Prostate gland (tissue), 2 donors: Measurements from ENCODE around the gene DPY30. TPM values are rescaled to one million over a fixed set of nuclear protein-coding genes. Genes with fewer than 3 reads are reported as not detected.

Experiments
- DNase-seq: peaks from one replicate; pipeline ENCODE4 v3.0.0-alpha.2; 2019; ENCODE audit warnings: low spot score
- H3K27ac ChIP-seq, 2 donors: fragments of 200-600 bp; sonication (generic); 2 replicates each; pipeline ENCODE4 v1.5.1; 2017 to 2019
- H3K27me3 ChIP-seq: fragments of 200-600 bp; sonication (generic); replicated peaks from 2 replicates; pipeline ENCODE4 v1.5.1; 2019; ENCODE audit not compliant: insufficient read depth
- H3K36me3 ChIP-seq, 2 donors: fragments of 200-600 bp; sonication (generic); 1 replicate in 1 of 2; 2 replicates in 1 of 2; pipeline versions ENCODE4 v1.5.1 to v1.8.1; 2017 to 2019
- H3K4me1 ChIP-seq: fragments of 200-600 bp; sonication (generic); replicated peaks from 2 replicates; pipeline ENCODE4 v1.5.1; 2019
- H3K4me3 ChIP-seq, 2 donors: fragments of 200-600 bp; sonication (generic); 2 replicates each; pipeline ENCODE4 v1.5.1; 2017 to 2019
- H3K9me3 ChIP-seq: fragments of 200-600 bp; sonication (generic); 2 replicates; pipeline ENCODE4 v1.5.1; 2017
- CTCF ChIP-seq, 4 experiments: fragments of 200-600 bp in 2 of 4; fragments of 450-650 bp in 2 of 4; sonication (generic) in 2 of 4; IDR thresholded peaks; 1 replicate in 3 of 4; 2 replicates in 1 of 4; pipeline ENCODE4 v1.5.1; 2016 to 2019; ENCODE audit warnings: antibody characterized with exemption in 4 of 4, mild to moderate bottlenecking in 2 of 4, moderate library complexity in 2 of 4
- POLR2A ChIP-seq: fragments of 450-650 bp; IDR thresholded peaks from one replicate; pipeline ENCODE4 v1.6.1; 2016; ENCODE audit warnings: antibody characterized with exemption, mild to moderate bottlenecking
- POLR2AphosphoS5 ChIP-seq: sonication (generic); formaldehyde crosslinking; IDR thresholded peaks from one replicate; pipeline ENCODE4 v1.6.1; 2017; ENCODE audit warnings: antibody characterized with exemption
- WGBS: methylation state at CpG from one replicate; pipeline ENCODE4 v1.1.5; 2018; 5-methylcytosine and 5-hydroxymethylcytosine counted together
- intact Hi-C: fragments of 100-400 bp; cut with DNase I; formaldehyde crosslinking; loops from one replicate; pipeline ENCODE4 v1.14.2; 2022
- total RNA-seq, 2 donors: library from RNA; depleted of rRNA; stranded (reverse); fragments of >200 nt; gene quantifications; one replicate each; pipeline ENCODE4 v1.1.0, GENCODE V29; 2016

DPY30 gene
- total RNA-seq, 2 donors from 2014 or later: 36.5 to 93.3 TPM

- no peak for TF ChIP-seq POLR2AphosphoS5
- H3K36me3 ChIP-seq: no peaks in the 10 kb centered on the region
- H3K27ac ChIP-seq: peak overlapping the region; percentile 80 to 85
- no peaks in the 10 kb centered on the region for H3K9me3 ChIP-seq
- peaks cover 8% of the 10 kb centered on the region for H3K4me1 ChIP-seq
- intact Hi-C loops: loop anchor here (1.0 kb wide), 1 partner anchor 54 kb away; the partner anchor contains the start of gene SPAST
- 0% methylated on average over 10 of the region's 10 CpGs for WGBS
- H3K4me3 ChIP-seq: peak overlapping the region; percentile 66 to 83
- no peaks in the 10 kb centered on the region for H3K27me3 ChIP-seq
- peak; percentile 15 for DNase-seq
These were observed 30.6 kb downstream of the DPY30 start for GRCh38 chr2:32008805-32009515.

GRCh38 chr2:32007121-32007391 is 32.5 kb downstream of the DPY30 start:
- no peak for DNase-seq
- TF ChIP-seq POLR2AphosphoS5: no peak

GRCh38 chr2:32005371-32005976 is 34.1 kb downstream of the DPY30 start:
- 100% methylated on average over 2 of the region's 2 CpGs for WGBS
- no peaks in the 10 kb centered on the region for H3K9me3 ChIP-seq
- H3K27me3 ChIP-seq: no peaks in the 10 kb centered on the region
- no peak for DNase-seq
- H3K4me3 ChIP-seq: no peak overlapping the region
- no peaks in the 10 kb centered on the region for H3K36me3 ChIP-seq
- peaks cover 8% of the 10 kb centered on the region for H3K4me1 ChIP-seq
- intact Hi-C loops: no loop called here
- TF ChIP-seq POLR2AphosphoS5: no peak
- TF ChIP-seq POLR2A: no peak
- no peak for TF ChIP-seq CTCF (IDR thresholded peaks at IDR 0.05)
- no peak overlapping the region for H3K27ac ChIP-seq

More at GRCh38 chr2:32007121-32007391, 32.5 kb downstream of the DPY30 start:
- Histone ChIP-seq H3K4me1 (peaks cover 8% of the 10 kb centered on the region), H3K36me3 (no peaks in the 10 kb centered on the region), H3K9me3 (no peaks in the 10 kb centered on the region), H3K27me3 (no peaks in the 10 kb centered on the region), H3K27ac (no peak overlapping the region), H3K4me3 (no peak overlapping the region)
- intact Hi-C loops: no loop called here

- no peaks in the 10 kb centered on the region for H3K36me3 ChIP-seq
- H3K27ac ChIP-seq: no peak overlapping the region
- intact Hi-C loops: no loop called here
- H3K9me3 ChIP-seq: no peaks in the 10 kb centered on the region
- H3K4me3 ChIP-seq: no peak overlapping the region
- H3K27me3 ChIP-seq: no peaks in the 10 kb centered on the region
- TF ChIP-seq CTCF (IDR thresholded peaks at IDR 0.05) (no peak), POLR2AphosphoS5 (no peak), POLR2A (no peak)
- peaks cover 8% of the 10 kb centered on the region for H3K4me1 ChIP-seq
- no peak for DNase-seq
- 75% methylated on average over 2 of the region's 2 CpGs for WGBS
These were observed 35.8 kb downstream of the DPY30 start for GRCh38 chr2:32003791-32004190.

- no peak overlapping the region for H3K4me3 ChIP-seq
- H3K27ac ChIP-seq: no peak overlapping the region
- H3K9me3 ChIP-seq: no peaks in the 10 kb centered on the region
- no peak for DNase-seq
- no peaks in the 10 kb centered on the region for H3K36me3 ChIP-seq
- no peaks in the 10 kb centered on the region for H3K27me3 ChIP-seq
- intact Hi-C loops: no loop called here
- H3K4me1 ChIP-seq: peaks cover under 1% of the 10 kb centered on the region
- TF ChIP-seq POLR2A (no peak), POLR2AphosphoS5 (no peak)
- WGBS: 72% methylated on average over 3 of the region's 3 CpGs
These were observed 37.2 kb downstream of the DPY30 start for GRCh38 chr2:32002406-32002805.

- WGBS: 94% methylated on average over 4 of the region's 4 CpGs
- Histone ChIP-seq H3K4me1 (no peaks in the 10 kb centered on the region), H3K27ac (no peak overlapping the region), H3K27me3 (no peaks in the 10 kb centered on the region), H3K9me3 (no peaks in the 10 kb centered on the region), H3K36me3 (no peaks in the 10 kb centered on the region), H3K4me3 (no peak overlapping the region)
- TF ChIP-seq CTCF (IDR thresholded peaks at IDR 0.05): no peak
- no peak for TF ChIP-seq POLR2AphosphoS5
- no peak for TF ChIP-seq POLR2A
- intact Hi-C loops: no loop called here
- DNase-seq: no peak
These were observed 40.2 kb downstream of the DPY30 start for GRCh38 chr2:31999438-31999837.
